SK-N-MC (cell line): ENCODE data around the gene MYH8.

Source experiments
- EZH2 ChIP-seq: fragments of 200-600 bp; sonication (generic); IDR thresholded peaks from one replicate; pipeline ENCODE4 v1.6.1; 2017; ENCODE audit warnings: antibody characterized with exemption
- POLR2AphosphoS5 ChIP-seq: IDR thresholded peaks from 2 replicates; pipeline ENCODE4 v1.6.1; 2012; ENCODE audit warnings: mild to moderate bottlenecking, low read depth, low read length, borderline replicate concordance

DNA sequence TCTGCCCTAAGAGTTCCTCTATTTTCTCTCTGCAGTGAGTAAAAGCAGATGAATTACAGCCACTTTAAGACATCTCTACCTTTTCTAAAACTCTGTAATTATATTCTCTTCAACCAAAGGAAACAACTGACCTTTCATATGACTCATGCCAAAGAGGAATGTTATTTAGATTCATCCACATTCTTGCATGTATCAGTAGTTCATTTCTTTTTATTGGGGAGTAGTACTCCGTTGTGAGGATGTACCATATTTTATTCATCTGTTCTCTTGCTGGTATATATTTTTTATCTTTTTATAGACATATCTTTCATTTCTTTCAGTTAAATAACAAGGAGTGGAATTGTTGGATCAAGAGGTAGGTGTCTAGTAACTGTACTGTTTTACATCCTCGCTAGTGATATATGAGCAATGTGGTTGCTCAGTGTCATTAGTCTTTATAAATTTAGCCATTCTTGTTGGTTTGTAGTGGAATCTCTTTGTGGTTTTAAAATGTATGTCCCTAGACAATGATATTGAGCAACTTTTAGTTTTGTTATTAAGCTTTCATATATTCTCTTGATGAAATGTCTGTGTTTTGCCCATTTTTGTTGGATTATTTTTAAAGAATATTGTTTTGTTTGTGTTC lies 7.8 kb upstream of the MYH8 start:
- TF ChIP-seq POLR2AphosphoS5 (no peak), EZH2 (no peak)
